Kidney (tissue), 14 donors: ENCODE data around the gene SERINC3. TPM values are rescaled to one million over a fixed set of nuclear protein-coding genes. Genes with fewer than 3 reads are reported as not detected.
"Not testable (repeated sequence)": the region's sequence is repeated elsewhere in the genome, so short reads cannot be mapped to it uniquely, and the experiment has no call there.

Source experiments
- DNase-seq, 5 donors: peaks; one replicate each; pipeline ENCODE4 v3.0.0-alpha.2; 2013 to 2020
- FAIRE-seq: peaks from 2 replicates; lab custom pipeline; 2012; peaks lifted over from hg19 to GRCh38; lab: Jason Lieb, UNC
- H3K27ac ChIP-seq, 2 donors: one replicate each; pipeline ENCODE4 v1.7.0; 2013; ENCODE audit warnings: low read depth in 2 of 2, low read length in 2 of 2, inconsistent platforms in 1 of 2
- H3K27me3 ChIP-seq: one replicate; pipeline ENCODE4 v1.7.1; 2013; ENCODE audit warnings: low read length, inconsistent platforms; ENCODE audit not compliant: control insufficient read depth, insufficient read depth
- H3K36me3 ChIP-seq, 3 donors: one replicate each; pipeline versions ENCODE4 v1.7.0 to v1.7.1; 2013; ENCODE audit warnings: low read length in 3 of 3, control low read depth in 1 of 3, inconsistent platforms in 1 of 3; ENCODE audit not compliant: insufficient read depth in 3 of 3, control insufficient read depth in 2 of 3
- H3K4me1 ChIP-seq, 3 donors: one replicate each; pipeline versions ENCODE4 v1.7.0 to v1.7.1; 2013; ENCODE audit warnings: low read length in 3 of 3, inconsistent platforms in 1 of 3, low read depth in 1 of 3; ENCODE audit not compliant: control insufficient read depth in 2 of 3, insufficient read depth in 2 of 3
- H3K4me3 ChIP-seq, 3 donors: one replicate each; pipeline versions ENCODE4 v1.7.0 to v1.8.1; 2013; ENCODE audit warnings: low read length in 3 of 3, control low read depth in 1 of 3, inconsistent platforms in 1 of 3
- H3K9ac ChIP-seq, 3 donors: one replicate each; pipeline versions ENCODE4 v1.7.0 to v1.7.1; 2013; ENCODE audit warnings: low read length in 3 of 3, control low read depth in 1 of 3, inconsistent platforms in 1 of 3
- H3K9me3 ChIP-seq, 3 donors: one replicate each; pipeline versions ENCODE4 v1.7.0 to v1.7.1; 2013; ENCODE audit warnings: low read length in 3 of 3, control low read depth in 1 of 3, inconsistent platforms in 1 of 3; ENCODE audit not compliant: control insufficient read depth in 2 of 3, insufficient read depth in 1 of 3
- CTCF ChIP-seq: IDR thresholded peaks from 3 replicates; pipeline ENCODE4 v1.5.1; 2012; ENCODE audit warnings: mild to moderate bottlenecking, moderate library complexity, borderline replicate concordance; ENCODE audit not compliant: insufficient read depth; ENCODE audit errors: extremely low read depth
- intact Hi-C: fragments of 100-400 bp; cut with DNase I; formaldehyde crosslinking; loops from one replicate; pipeline ENCODE4 v1.11.1; 2022
- polyA plus RNA-seq: library from polyadenylated mRNA; stranded (reverse); fragments of 350-450 nt; fragmentation: Illumina TruSeq; extraction: RNeasy Lipid Tissue Mini Kit (QIAGEN cat#74804); gene quantifications from one replicate; pipeline ENCODE4 v1.2.3, GENCODE V29; 2014; ENCODE audit warnings: low read depth, low replicate concordance; ENCODE audit not compliant: insufficient read depth
- total RNA-seq: library from RNA; stranded (reverse); fragmentation: NEBNext Ultra II Directional; extraction: Animal tissue kit (Norgen Biotek cat#: 25700); gene quantifications from one replicate; pipeline ENCODE4 v1.2.1, GENCODE V29; 2021
- donor health status: control.
- donor health status: control.
- donor health status: control.
- donor health status: control.
- donor health status: control.
- donor health status: DM: yes; HTN: yes; CAD: no.
- donor health status: Normal renal cell carcinoma (clear cell type).

Gene SERINC3
- total and polyA plus RNA-seq, 2 donors from 2014 or later = 41.6 to 90.4 TPM

DNA sequence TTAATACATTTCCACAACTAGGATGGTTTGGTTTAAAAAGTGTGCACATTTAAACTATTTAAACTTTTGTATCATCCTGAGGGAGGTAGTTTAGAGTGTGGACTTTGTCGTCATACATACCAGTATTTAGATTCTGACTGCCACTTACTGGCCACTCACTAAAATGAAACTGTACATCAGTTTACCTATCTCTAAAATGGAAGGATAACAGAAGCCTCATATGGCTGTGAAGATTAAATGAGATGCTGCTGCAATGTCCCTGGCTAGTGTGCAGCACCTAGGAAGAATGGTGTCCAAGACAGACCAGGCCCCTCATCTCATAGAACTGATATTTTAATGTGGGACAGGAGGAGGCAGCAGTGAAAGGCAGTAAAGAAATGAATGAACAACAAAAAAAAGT, 48.5 kb upstream of the SERINC3 start:
- no peak overlapping the region for H3K4me3 ChIP-seq
- intact Hi-C loops = no loop called here
- no peak for FAIRE-seq
- no peak overlapping the region for H3K9ac ChIP-seq
- peaks cover 0 to 4% (median 0%) of the 10 kb centered on the region in 3 donors for H3K36me3 ChIP-seq
- no peaks in the 10 kb centered on the region for H3K9me3 ChIP-seq
- TF ChIP-seq CTCF = no peak
- H3K4me1 ChIP-seq = peaks cover 3 to 12% (median 11%) of the 10 kb centered on the region in 3 donors
- H3K27ac ChIP-seq = no peak overlapping the region
- no peaks in the 10 kb centered on the region for H3K27me3 ChIP-seq
- no peak for DNase-seq

GRCh38 chr20:44566811-44567210, 44.9 kb upstream of the SERINC3 start:
- no peak overlapping the region for H3K9ac ChIP-seq
- peaks cover 0 to 4% (median 0%) of the 10 kb centered on the region in 3 donors for H3K36me3 ChIP-seq
- no peak overlapping the region for H3K27ac ChIP-seq
- no peak overlapping the region for H3K4me3 ChIP-seq
- TF ChIP-seq CTCF = no peak
- H3K9me3 ChIP-seq = no peaks in the 10 kb centered on the region
- DNase-seq (no peak), FAIRE-seq (no peak)
- H3K4me1 ChIP-seq = peaks cover 0 to 4% (median 0%) of the 10 kb centered on the region in 3 donors
- intact Hi-C loops = no loop called here
- H3K27me3 ChIP-seq = no peaks in the 10 kb centered on the region

GRCh38 chr20:44566018-44566417, 44.1 kb upstream of the SERINC3 start:
- intact Hi-C loops = no loop called here
- DNase-seq (no peak), FAIRE-seq (no peak)
- H3K4me3 ChIP-seq = no peak overlapping the region
- H3K9me3 ChIP-seq = no peaks in the 10 kb centered on the region
- no peaks in the 10 kb centered on the region for H3K27me3 ChIP-seq
- no peaks in the 10 kb centered on the region for H3K4me1 ChIP-seq
- H3K36me3 ChIP-seq = peaks cover 0 to 4% (median 0%) of the 10 kb centered on the region in 3 donors
- TF ChIP-seq CTCF = no peak
- no peak overlapping the region for H3K9ac ChIP-seq
- H3K27ac ChIP-seq = no peak overlapping the region

GRCh38 chr20:44561876-44562275, 40.0 kb upstream of the SERINC3 start:
- Histone ChIP-seq H3K4me3 (no peak overlapping the region), H3K4me1 (no peaks in the 10 kb centered on the region), H3K36me3 (no peaks in the 10 kb centered on the region), H3K9me3 (no peaks in the 10 kb centered on the region), H3K9ac (no peak overlapping the region), H3K27ac (no peak overlapping the region), H3K27me3 (no peaks in the 10 kb centered on the region)
- DNase-seq (no peak), FAIRE-seq (no peak)
- intact Hi-C loops = no loop called here
- no peak for TF ChIP-seq CTCF

GRCh38 chr20:44560818-44561217, 38.9 kb upstream of the SERINC3 start:
- FAIRE-seq, DNase-seq: not testable (repeated sequence)

More at GRCh38 chr20:44560818-44561217, 38.9 kb upstream of the SERINC3 start:
- H3K4me1 ChIP-seq, H3K27me3 ChIP-seq, H3K27ac ChIP-seq, H3K9me3 ChIP-seq, intact Hi-C loops, H3K36me3 ChIP-seq, H3K4me3 ChIP-seq, H3K9ac ChIP-seq: not testable (repeated sequence)
